Neural cell (in vitro differentiated cells): ENCODE results near the gene DCUN1D3. TPM values are rescaled to one million over a fixed set of nuclear protein-coding genes. Genes with fewer than 3 reads are reported as not detected.

Experiments used
- H2AFZ ChIP-seq: fragments of 200-600, 300-800 bp; sonication (generic), shearing (Covaris generic); 2 replicates; pipeline ENCODE4 v1.6.0; 2014; ENCODE audit warnings: low read depth, mild to moderate bottlenecking, antibody characterized with exemption, low read length, moderate library complexity
- H3F3A ChIP-seq: fragments of 200-600 bp; shearing (Covaris generic); 2 replicates; pipeline ENCODE4 v1.6.1; 2016; ENCODE audit warnings: mild to moderate bottlenecking, moderate library complexity, mixed read lengths, antibody characterized with exemption, low read length; ENCODE audit not compliant: insufficient read depth, poor library complexity, severe bottlenecking
- H3K27ac ChIP-seq: fragments of 200-600, 300-800 bp; sonication (generic), shearing (Covaris generic); 2 replicates; pipeline ENCODE4 v1.5.1; 2014; ENCODE audit warnings: mild to moderate bottlenecking, low read length, moderate library complexity
- H3K27me3 ChIP-seq: fragments of 300-800, 200-600 bp; sonication (generic), shearing (Covaris generic); 2 replicates; pipeline ENCODE4 v1.6.0; 2014; ENCODE audit warnings: mild to moderate bottlenecking, low read depth, low read length, moderate library complexity; ENCODE audit not compliant: insufficient read depth
- H3K36me3 ChIP-seq: fragments of 300-800, 200-600 bp; sonication (generic), shearing (Covaris generic); 2 replicates; pipeline ENCODE4 v1.5.1; 2014; ENCODE audit warnings: mild to moderate bottlenecking, antibody characterized with exemption, low read length, moderate library complexity; ENCODE audit not compliant: insufficient read depth
- H3K4me2 ChIP-seq: fragments of 300-800, 200-600 bp; sonication (generic), shearing (Covaris generic); 2 replicates; pipeline ENCODE4 v1.6.0; 2014; ENCODE audit warnings: mild to moderate bottlenecking, low read length
- H3K4me3 ChIP-seq: fragments of 300-800, 200-600 bp; sonication (generic), shearing (Covaris generic); 2 replicates; pipeline ENCODE4 v1.5.1; 2014; ENCODE audit warnings: mild to moderate bottlenecking, low read length, moderate library complexity
- H3K79me2 ChIP-seq: fragments of 200-600 bp; shearing (Covaris generic); replicated peaks from 2 replicates; pipeline ENCODE4 v1.6.0; 2014; ENCODE audit warnings: mild to moderate bottlenecking, low read length, moderate library complexity; ENCODE audit not compliant: insufficient read depth
- H3K9ac ChIP-seq: fragments of 300-800, 200-600 bp; sonication (generic), shearing (Covaris generic); 2 replicates; pipeline ENCODE4 v1.6.1; 2016; ENCODE audit warnings: mild to moderate bottlenecking, low read length, mixed read lengths
- H3K9me2 ChIP-seq: fragments of 200-600 bp; shearing (Covaris generic); 2 replicates; pipeline ENCODE4 v1.6.1; 2016; ENCODE audit warnings: mild to moderate bottlenecking, low read length, mixed read lengths; ENCODE audit not compliant: insufficient read depth
- H3K9me3 ChIP-seq: fragments of 200-600, 300-800 bp; sonication (generic), shearing (Covaris generic); 2 replicates; pipeline ENCODE4 v1.6.1; 2016; ENCODE audit warnings: mild to moderate bottlenecking, mixed run types, low read length, moderate library complexity, mixed read lengths
- H4K20me1 ChIP-seq: fragments of 200-600 bp; shearing (Covaris generic); 2 replicates; pipeline ENCODE4 v1.6.1; 2016; ENCODE audit warnings: mild to moderate bottlenecking, mixed run types; ENCODE audit not compliant: insufficient read depth
- EP300 ChIP-seq: fragments of 450-650 bp; conservative IDR thresholded peaks from 2 replicates; pipeline ENCODE4 v1.6.1; 2014; ENCODE audit warnings: antibody characterized with exemption, mild to moderate bottlenecking, moderate library complexity; ENCODE audit not compliant: poor library complexity, severe bottlenecking
- EZH2 ChIP-seq: fragments of 200-600, 300-800 bp; shearing (Covaris generic), sonication (generic); IDR thresholded peaks from 2 replicates; pipeline ENCODE4 v1.6.1; 2014; ENCODE audit warnings: antibody characterized with exemption, low read length, borderline replicate concordance, mild to moderate bottlenecking; ENCODE audit not compliant: insufficient read depth, poor library complexity, severe bottlenecking
- MXI1 ChIP-seq: fragments of 450-650 bp; conservative IDR thresholded peaks from 2 replicates; pipeline ENCODE4 v1.6.1; 2014; ENCODE audit warnings: antibody characterized with exemption, mild to moderate bottlenecking; ENCODE audit not compliant: poor library complexity, severe bottlenecking
- POLR2AphosphoS5 ChIP-seq: IDR thresholded peaks from 2 replicates; pipeline ENCODE4 v1.6.1; 2012
- RAD21 ChIP-seq: fragments of 450-650 bp; conservative IDR thresholded peaks from 2 replicates; pipeline ENCODE4 v1.6.1; 2014; ENCODE audit warnings: antibody characterized with exemption, mild to moderate bottlenecking, moderate library complexity
- SMC3 ChIP-seq: fragments of 450-650 bp; conservative IDR thresholded peaks from 2 replicates; pipeline ENCODE4 v1.6.1; 2014; ENCODE audit warnings: antibody characterized with exemption, mild to moderate bottlenecking, moderate library complexity; ENCODE audit not compliant: poor library complexity
- TAF1 ChIP-seq: IDR thresholded peaks from 2 replicates; pipeline ENCODE4 v1.6.1; 2012; ENCODE audit warnings: low read depth
- polyA plus RNA-seq: library from polyadenylated mRNA; depleted of rRNA; stranded (reverse); fragments of >200 nt; gene quantifications from 2 replicates; pipeline ENCODE4 v1.2.3, GENCODE V29; 2014
- TF ChIP-seq, protein P1 (sequence below): fragments of 450-650 bp; IDR thresholded peaks from 2 replicates; pipeline ENCODE4 v1.5.1; 2014; ENCODE audit warnings: antibody characterized with exemption, mild to moderate bottlenecking, moderate library complexity; ENCODE audit not compliant: poor library complexity, severe bottlenecking
- TF ChIP-seq, protein P2 (sequence below): IDR thresholded peaks from 2 replicates; pipeline ENCODE4 v1.6.1; 2012; ENCODE audit warnings: borderline replicate concordance

The DCUN1D3 gene
- polyA plus RNA-seq, 1 donor from 2014 or later: 9.2 TPM

DNA sequence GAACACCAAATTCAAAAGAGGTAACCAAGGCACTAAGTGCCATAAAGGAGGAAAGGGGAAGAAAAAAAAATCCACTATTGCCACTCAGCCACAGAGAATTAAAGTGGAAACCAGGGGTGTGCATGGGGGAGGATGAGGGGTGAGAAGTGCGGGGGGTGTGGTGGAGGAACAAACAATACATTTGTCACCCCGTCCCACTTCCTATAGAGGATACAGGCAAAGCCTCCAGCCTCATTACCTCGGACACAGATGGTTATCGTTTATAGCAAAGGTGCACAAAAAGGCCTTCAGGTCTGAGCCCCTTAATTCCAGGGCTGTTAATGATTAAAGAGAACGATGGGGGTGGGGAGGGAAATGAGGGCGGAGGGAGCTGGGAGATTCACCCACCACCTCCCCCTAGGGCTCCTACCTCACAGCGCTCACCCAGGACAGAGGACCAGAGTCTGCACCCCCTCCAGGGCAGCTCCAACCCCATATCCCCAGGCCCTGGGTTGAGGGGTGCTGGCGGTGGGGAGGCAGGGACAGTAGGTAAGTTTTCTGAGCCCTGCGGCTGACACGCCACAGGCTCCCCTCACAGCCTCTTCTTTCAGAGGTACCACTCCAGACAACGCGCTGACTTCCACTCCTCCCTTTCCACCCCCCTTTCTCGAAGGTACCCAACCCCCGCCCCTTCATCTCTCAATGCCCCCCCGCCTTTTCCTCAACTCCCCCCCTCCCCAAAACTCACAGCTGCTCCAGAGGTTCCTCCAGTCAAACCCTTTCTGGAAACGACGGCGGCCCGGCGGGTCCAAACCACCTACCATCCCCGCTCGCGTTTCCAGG is 470 bp downstream of the DCUN1D3 start:
- Histone ChIP-seq H3K9ac (peak overlapping the region; percentile 99), H3K4me3 (peak overlapping the region; percentile 83), H3K36me3 (no peaks in the 10 kb centered on the region), H3K9me3 (no peaks in the 10 kb centered on the region), H3K4me2 (peak overlapping the region; percentile 75), H3K27ac (peak overlapping the region; percentile 100), H4K20me1 (no peaks in the 10 kb centered on the region), H3K9me2 (no peaks in the 10 kb centered on the region), H3K27me3 (no peaks in the 10 kb centered on the region), H3K79me2 (peaks cover 59% of the 10 kb centered on the region), H3F3A (no peaks in the 10 kb centered on the region), H2AFZ (peak overlapping the region; percentile 46)
- TF ChIP-seq SMC3 (peak; percentile 32), TAF1 (no peak), MXI1 (peak; percentile 18), EP300 (no peak), RAD21 (peak; percentile 26), POLR2AphosphoS5 (no peak), EZH2 (no peak)

DNA sequence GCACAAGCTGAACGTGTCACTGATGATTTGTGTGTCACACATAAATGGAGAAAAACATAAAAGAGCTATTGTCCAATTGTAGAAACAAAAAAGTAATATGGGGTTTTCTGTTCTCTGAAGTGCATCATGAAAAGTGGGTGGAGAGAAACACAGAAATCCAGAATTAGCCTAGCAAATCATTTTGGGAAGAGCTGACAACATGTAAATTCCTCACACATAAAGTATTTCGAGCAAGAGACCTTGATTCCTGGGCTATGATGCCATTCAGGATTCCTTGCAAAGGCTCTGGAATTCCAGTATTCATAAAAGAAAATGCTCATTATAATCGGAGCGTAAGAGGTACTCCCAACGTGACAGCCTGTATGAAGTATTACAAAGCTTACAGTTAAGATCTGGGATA is 1.1 kb downstream of the DCUN1D3 start:
- Histone ChIP-seq H3K9ac (peak overlapping the region; percentile 99), H4K20me1 (no peaks in the 10 kb centered on the region)

More for the DNA sequence above, 1.1 kb downstream of the DCUN1D3 start:
- Histone ChIP-seq H3K79me2 (peaks cover 59% of the 10 kb centered on the region), H3F3A (no peaks in the 10 kb centered on the region), H2AFZ (peak overlapping the region; percentile 46), H3K9me3 (no peaks in the 10 kb centered on the region), H3K9me2 (no peaks in the 10 kb centered on the region), H3K36me3 (no peaks in the 10 kb centered on the region), H3K4me3 (peak overlapping the region; percentile 83), H3K27ac (peak overlapping the region; percentile 100), H3K27me3 (no peaks in the 10 kb centered on the region), H3K4me2 (peak overlapping the region; percentile 75)
- TF ChIP-seq RAD21 (no peak), MXI1 (no peak), POLR2AphosphoS5 (no peak), TAF1 (no peak), SMC3 (no peak), EP300 (no peak), EZH2 (no peak)
- TF ChIP-seq, protein P1, sequence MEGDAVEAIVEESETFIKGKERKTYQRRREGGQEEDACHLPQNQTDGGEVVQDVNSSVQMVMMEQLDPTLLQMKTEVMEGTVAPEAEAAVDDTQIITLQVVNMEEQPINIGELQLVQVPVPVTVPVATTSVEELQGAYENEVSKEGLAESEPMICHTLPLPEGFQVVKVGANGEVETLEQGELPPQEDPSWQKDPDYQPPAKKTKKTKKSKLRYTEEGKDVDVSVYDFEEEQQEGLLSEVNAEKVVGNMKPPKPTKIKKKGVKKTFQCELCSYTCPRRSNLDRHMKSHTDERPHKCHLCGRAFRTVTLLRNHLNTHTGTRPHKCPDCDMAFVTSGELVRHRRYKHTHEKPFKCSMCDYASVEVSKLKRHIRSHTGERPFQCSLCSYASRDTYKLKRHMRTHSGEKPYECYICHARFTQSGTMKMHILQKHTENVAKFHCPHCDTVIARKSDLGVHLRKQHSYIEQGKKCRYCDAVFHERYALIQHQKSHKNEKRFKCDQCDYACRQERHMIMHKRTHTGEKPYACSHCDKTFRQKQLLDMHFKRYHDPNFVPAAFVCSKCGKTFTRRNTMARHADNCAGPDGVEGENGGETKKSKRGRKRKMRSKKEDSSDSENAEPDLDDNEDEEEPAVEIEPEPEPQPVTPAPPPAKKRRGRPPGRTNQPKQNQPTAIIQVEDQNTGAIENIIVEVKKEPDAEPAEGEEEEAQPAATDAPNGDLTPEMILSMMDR: no peak
- TF ChIP-seq, protein P2, sequence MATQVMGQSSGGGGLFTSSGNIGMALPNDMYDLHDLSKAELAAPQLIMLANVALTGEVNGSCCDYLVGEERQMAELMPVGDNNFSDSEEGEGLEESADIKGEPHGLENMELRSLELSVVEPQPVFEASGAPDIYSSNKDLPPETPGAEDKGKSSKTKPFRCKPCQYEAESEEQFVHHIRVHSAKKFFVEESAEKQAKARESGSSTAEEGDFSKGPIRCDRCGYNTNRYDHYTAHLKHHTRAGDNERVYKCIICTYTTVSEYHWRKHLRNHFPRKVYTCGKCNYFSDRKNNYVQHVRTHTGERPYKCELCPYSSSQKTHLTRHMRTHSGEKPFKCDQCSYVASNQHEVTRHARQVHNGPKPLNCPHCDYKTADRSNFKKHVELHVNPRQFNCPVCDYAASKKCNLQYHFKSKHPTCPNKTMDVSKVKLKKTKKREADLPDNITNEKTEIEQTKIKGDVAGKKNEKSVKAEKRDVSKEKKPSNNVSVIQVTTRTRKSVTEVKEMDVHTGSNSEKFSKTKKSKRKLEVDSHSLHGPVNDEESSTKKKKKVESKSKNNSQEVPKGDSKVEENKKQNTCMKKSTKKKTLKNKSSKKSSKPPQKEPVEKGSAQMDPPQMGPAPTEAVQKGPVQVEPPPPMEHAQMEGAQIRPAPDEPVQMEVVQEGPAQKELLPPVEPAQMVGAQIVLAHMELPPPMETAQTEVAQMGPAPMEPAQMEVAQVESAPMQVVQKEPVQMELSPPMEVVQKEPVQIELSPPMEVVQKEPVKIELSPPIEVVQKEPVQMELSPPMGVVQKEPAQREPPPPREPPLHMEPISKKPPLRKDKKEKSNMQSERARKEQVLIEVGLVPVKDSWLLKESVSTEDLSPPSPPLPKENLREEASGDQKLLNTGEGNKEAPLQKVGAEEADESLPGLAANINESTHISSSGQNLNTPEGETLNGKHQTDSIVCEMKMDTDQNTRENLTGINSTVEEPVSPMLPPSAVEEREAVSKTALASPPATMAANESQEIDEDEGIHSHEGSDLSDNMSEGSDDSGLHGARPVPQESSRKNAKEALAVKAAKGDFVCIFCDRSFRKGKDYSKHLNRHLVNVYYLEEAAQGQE: no peak
